RCC 7860 (cell line): Measurements from ENCODE around the gene CXCL1.
"Not testable (repeated sequence)": the region's sequence is repeated elsewhere in the genome, so short reads cannot be mapped to it uniquely, and the experiment has no call there.

ENCODE experiments used
- DNase-seq: peaks from one replicate; pipeline ENCODE4 v3.0.0-alpha.2; 2015; ENCODE audit warnings: low spot score
- FAIRE-seq: peaks from 2 replicates; lab custom pipeline; 2012; peaks lifted over from hg19 to GRCh38; lab: Jason Lieb, UNC

CXCL1 gene

DNA sequence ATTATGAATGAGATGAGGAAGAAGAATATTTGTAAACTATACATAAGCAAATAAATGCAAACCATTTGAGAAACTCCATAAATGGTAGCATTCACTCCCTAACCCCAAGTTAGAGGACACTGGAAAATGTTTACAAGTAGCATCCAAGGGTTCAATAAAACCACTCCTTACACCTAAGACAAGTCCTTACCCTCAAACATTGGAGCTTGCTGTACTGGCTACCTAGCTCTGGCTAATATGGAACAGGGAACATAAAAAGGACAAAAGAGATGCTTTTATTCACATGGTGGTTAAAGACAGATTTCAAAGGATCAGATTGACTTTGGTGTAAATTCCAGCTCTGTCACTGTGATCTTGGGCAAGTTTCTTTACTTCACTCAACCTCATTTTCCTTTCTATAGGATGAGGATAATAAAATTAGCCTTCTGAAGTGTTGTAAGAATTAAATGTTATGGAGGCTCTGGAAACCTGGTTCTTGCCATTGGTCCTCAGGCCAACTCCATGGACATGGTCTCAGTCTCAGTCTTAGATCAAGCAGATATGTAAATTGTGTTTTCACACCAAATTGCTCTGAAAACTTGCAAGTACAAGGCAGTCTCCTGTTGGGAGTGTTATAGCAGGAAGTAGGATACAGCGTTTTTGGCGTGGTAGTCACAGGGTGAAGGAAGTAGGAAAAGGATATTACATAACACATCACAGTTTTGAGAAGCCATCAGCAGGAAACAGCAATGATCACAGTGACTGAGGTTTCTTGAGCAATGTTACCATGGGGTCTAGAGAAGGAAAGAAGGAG, 3.3 kb downstream of the CXCL1 start:
- FAIRE-seq (no peak), DNase-seq (no peak)

DNA sequence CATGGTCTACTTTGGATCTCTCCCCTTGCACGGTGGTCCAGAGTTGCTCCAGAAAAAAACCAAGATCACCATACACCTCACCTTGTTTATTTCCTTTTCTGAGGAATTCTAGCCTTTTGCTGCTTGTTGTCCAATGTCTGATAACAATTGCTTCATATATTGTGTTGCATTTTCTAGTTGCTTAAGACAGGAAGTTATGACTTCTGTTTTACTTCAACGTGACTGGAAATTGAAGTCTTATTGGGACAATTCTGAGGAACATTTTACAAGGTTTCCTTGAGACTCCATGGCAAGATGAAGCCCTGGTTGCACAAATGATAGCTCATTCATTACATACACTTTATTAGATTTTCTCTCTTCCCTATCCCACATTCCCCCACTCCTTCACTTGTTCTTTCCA, 5.2 kb downstream of the CXCL1 start:
- FAIRE-seq (no peak), DNase-seq (no peak)

DNA sequence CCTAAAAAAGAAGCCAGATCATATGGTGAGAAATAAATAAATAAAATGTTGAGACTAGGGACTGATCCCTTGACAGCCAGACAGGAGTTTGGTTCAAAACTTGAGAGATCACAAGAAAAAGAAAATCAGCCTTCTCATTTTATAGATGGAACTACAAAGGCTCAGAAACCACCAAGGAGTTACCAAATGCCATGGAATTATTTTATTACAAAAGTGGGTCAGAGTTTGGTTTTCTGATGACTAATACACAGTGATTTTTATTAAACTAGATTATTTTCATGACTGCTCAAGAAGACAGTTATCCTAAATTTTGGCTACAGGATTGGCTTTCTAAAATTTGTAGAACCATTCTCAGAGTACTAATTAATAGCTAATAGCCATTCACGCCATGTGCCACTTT, 6.2 kb downstream of the CXCL1 start:
- FAIRE-seq, result no peak
- no peak for DNase-seq

DNA sequence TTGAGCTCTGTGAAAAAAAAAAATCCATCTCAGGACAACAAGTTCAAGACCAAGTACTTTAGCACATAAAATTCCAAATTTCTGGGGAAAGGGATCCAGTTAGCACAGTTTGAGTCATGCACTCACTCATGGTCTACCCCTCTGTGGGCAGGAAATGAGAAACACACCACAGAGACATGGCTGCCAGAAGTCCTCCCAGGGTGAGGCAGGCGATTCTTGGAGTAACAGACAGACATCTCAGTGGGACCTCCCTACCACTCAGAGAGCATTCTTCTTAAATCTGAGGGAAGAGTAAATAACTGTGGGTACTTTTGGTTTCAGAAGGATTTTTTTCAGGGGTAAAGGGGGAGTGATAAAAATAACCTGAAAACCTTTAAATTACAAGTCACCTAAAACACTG, 14.1 kb downstream of the CXCL1 start:
- DNase-seq (peak; percentile 41), FAIRE-seq (peak; percentile 64)

DNA sequence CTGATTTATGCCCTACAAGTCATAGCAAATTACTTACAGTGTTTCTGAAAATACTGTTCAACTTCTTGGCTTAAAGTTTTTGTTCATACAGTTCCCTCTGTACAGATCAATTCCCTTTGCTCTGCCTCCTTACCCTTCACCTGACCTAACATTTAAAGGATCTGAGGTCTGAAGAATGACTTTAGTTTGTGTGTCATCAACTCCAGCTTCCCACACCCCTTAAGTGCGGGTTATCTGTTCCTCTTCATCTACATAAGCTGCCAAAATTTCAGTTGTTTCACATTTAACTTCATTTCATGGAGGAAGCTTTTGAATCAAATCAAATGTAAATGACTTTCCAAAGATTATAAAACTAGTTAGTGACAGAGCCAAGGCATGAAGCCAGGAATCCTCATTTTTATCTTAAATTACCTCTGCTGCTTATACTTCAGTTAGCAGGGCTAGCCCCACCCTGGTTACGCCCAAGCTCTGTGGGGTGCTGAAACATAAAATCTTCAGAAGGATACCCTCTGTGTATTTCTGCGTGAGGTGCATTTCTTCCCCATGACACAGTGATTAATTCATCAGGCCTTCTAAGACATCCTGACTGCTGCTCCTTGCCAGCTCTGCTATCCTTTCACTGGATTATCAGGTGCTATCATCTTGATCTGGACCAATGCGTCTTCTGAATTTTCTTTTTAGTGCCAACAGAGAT, 16.5 kb downstream of the CXCL1 start:
- peak; percentile 36 for DNase-seq
- no peak for FAIRE-seq

DNA sequence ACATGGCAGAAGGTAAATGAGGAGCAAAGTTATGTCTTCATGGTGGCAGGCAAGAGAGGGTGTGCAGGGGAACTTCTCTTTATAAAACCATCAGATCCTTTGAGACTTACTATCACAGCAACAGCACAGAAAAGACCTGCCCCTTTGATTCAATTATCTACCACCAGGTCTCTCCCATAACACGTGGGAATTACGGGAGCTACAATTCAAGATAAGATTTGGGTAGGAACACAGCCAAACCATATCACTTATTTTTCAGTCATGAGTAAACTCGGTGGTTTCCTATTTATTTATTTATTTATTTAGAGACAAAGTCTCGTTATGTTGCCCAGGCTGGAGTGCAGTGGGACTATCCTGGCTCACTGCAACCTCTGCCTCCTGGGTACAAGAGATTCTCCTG, 22.1 kb downstream of the CXCL1 start:
- no peak for FAIRE-seq

DNA sequence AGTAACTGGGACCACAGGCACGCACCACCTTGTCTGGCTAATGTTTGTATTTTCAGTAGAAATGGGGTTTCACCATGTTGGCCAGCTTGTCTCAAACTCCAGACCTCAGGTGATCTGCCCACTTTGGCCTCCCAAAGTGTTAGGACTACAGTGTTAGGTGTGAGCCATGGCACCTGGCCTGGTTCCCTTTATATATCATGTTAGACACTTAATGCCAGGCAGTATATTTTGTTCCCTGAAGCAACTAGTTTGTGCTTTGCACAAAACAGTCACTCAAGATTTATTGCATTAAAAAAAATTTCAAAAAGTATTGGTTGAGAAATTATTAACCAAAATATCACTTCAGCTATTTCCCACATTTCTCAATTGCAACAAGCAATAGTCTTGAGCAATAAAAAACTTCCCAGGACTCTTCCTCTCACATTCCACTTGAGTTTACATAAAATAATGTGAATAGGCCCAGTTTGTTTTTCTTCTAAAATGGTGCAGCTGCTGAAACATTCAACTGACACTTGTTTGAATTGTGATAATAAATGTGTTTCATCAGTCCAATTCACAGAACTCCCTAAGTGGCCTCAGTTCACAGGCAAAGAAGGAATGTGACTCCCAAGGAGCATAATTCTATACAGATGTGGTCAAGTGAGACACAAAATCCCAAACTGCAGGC, 22.7 kb downstream of the CXCL1 start:
- FAIRE-seq (no peak), DNase-seq (no peak)

More for the DNA sequence above, 22.1 kb downstream of the CXCL1 start:
- DNase-seq, result no peak

DNA sequence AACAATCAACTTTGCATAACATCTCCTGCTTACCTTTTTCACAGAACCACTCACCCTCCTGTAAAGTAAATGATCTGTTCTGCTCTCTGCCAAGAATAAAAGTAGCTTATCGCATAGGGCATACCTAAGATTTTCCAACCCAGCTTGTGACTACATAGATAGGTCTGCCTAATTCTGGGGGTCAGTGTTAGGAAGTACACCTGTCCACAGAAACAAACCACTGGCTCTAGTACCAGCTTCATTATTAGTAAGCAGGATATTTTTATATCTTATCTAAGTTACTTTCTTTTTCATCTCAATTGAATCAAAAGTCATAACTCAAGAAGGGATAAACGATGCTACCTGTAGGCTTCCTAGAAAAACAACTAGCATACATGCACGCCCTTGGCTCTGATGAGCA, 23.8 kb downstream of the CXCL1 start:
- no peak for DNase-seq
- no peak for FAIRE-seq

DNA sequence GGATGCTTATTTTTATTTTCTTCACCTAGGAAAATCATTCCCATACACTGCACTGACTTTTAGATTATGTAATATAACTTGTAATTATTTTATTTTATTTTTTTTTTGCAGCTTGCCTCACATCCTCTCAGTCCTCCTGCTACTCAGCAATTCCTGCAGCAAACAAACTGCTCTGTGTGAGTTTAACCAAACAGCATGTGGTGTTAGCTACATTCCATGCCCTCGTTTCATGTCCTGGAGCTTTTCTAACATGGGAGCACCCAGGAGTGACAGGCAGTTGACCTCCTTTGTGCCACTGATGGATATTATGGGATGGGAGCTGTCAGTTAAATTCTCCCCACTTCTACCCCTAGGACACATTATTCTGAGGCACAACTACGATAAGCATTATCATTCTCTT, 24.8 kb downstream of the CXCL1 start:
- FAIRE-seq (no peak), DNase-seq (no peak)

DNA sequence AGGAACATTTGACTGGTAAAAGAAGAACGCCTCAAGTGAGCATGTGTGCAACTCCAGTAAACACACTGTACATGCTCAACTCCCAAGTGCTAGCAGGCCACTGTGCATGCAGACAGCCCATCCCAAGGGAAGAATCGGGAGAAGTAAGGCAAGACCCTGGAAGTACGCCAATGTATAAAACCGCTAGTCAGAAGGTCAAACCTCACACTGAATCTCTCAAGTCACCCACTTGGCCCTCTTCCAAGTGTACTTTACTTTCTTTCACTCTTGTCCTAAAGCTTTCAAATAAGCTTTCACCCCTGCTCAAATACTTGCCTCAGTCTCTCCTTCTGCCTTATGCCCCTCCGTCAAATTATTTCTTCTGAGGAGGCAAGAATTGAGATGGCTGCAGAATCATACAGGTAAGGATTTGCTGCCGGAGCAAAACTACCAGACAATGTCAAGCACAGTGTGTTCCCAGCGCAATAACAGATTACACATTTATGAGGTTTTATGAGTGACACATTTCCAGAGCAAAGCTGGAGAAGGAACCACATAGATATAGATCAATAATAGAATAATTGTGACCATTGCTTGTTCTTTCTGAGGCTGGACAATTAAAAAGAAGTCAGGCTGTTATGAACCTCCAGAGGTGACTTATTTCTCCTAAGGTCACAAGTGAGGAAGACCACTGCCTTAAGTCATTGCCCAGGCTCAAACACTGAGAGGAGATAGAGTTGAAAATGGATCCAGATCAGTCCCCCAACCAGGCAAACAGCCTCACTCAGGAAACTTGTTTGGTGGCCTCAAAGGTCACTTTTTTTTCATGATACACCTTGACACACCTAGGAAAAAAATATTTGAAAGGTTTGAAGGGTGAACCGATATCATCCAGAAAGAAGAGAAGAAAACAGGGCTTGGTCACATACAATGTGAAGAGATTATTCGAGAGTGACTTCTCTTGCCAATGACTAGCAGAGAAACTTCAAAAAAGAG, 26.3 kb downstream of the CXCL1 start:
- DNase-seq (peak; percentile 66), FAIRE-seq (peak; percentile 89)

DNA sequence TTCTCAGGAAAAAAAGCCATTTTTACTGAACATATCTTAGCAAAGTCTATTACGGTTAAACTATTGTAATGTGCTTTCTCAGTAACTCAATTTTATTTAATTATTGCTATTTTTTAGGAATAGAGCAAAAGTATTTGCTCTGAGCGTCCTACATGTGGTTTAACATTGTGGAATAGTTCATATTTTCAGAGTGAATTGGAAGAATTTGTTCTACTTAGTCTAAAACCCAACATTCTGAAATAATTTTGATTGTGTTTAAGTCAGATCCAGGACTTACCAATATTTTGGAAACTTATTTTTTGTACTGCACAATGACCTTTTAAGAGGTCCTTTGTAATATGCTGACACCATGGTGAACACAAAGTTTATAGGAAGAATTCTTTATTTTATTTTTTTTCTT, 27.2 kb downstream of the CXCL1 start:
- DNase-seq (no peak), FAIRE-seq (no peak)

DNA sequence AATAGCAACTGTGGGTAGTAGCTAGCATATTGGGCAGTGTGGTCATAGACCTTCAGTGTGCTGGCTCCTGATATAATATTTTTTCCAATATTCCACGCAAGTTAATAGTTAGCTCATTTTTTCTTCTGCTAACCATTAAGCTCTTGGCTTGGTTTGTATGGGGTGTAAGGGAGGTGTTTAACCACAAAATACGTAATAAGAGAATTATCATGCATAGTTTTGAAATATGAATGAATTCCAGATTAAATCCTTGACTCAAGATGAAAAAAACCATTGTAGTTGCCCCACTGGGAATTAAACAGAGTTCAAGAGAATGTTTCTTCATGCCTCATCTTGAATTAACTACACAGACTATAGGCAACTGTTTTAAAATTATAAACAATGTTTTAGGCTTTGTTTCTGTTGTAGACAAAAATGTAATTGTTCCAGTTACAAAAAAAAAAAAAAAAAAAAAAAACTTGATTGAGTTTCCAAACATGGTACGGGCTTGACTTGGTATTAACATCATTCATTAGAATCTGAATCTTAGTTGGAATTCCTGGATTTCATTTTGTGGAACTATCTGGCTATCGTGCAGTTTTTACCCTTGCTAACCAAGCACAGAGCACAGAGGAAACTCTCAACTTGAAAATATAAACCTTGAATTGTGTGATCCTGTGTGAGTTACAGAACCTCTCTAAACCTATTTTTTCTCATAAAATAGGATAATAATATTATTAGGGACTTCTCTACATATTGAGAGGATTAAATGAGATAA, 28.4 kb downstream of the CXCL1 start:
- no peak for DNase-seq
- peak; percentile 79 for FAIRE-seq

DNA sequence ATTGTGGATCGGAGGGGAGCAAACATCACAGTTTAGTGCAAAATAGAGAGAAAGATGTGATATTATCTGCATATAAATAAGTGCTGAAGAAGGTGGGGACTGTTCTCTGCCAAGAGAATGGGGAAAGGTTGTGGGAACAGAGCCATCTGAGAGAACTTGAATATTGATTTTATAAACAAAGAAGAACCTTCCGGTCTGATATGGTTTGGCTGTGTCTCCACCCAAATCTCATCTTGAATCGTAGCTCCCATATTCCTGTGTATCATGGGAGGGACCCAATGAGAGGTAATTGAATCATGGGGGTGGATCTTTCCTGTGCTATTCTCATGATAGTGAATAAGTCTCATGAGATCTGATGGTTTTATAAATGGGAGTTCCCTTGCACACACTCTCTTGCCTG, 30.1 kb downstream of the CXCL1 start:
- FAIRE-seq, DNase-seq: not testable (repeated sequence)

DNA sequence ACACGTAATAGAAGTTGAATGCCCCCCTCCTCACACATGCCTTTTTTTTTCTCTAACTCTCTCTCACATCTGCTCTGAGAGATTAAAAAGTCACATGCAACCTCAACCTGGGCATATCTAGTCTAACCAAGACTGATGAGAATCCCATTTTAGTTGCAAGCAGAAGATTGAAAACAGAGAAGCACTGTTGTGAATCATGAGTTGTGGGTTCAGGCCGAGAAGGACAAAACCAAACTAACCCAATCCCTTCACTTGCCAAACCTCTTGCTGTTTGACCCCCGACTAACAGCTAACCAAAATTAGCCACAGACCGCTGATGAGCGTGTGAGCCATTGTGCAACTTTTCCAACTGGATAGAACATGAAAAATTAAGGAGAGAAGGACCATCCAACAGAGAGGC, 31.8 kb downstream of the CXCL1 start:
- DNase-seq, result no peak
- FAIRE-seq, result peak; percentile 67

DNA sequence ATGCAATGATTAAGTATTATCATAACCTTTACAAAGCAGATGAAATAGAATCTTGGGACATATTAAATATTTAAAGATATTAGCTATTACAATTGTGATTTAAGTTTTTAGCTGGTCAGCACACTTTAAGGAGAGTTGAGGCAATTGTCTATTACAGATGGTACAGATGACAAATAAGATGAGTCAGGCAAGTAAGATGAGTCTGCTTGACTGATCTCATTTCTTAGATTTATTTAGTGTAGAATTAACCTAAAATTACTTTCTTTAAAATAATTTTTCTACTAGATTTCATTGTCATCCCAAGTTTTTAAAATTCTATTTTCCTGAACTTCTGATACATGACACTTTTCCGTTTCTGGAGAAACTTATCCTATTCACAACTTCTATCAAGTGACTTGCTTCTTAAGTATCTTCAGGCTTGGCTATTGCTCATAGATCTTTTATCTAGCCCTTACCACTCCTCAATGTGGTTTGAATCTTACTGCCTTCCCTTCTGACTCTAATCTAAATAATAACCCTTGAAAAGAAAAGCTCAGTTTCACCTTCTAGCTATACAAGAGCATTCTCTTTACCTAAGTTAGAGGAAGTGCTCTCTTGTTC, 32.9 kb downstream of the CXCL1 start:
- FAIRE-seq (peak; percentile 86), DNase-seq (peak; percentile 54)

DNA sequence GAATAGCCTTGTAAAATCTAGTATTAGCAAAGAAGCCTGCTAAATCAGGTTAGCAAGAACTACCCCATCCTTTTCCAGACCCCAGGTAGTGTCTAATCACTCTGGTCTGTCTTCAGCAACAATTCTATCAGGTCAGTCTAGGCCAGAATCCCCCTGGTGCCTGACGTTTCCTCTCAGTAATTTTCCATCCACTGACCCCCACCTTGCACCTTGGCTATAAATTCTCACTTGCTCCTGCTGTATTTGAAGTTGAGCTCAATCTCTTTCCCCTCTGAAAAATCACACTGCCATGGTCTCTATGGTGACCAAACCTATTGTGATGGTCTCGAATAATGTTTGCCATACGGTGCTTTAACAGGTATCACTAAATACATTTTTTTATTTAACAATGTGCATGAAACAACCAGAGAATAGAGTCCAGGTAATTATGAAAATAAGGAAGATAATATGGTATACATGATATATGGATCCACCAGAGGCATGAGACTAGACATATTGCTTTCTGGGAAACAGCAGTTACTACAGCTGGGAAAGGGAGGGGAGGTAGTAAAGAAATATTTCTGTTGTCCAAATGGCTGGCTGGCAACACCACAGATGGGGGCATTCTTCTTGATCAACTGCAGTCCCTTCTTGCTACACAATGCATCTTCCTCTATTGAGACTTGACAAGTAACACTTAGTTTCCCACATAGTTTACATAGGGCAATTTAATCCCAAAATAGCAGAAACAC, 33.8 kb downstream of the CXCL1 start:
- DNase-seq (no peak), FAIRE-seq (no peak)

DNA sequence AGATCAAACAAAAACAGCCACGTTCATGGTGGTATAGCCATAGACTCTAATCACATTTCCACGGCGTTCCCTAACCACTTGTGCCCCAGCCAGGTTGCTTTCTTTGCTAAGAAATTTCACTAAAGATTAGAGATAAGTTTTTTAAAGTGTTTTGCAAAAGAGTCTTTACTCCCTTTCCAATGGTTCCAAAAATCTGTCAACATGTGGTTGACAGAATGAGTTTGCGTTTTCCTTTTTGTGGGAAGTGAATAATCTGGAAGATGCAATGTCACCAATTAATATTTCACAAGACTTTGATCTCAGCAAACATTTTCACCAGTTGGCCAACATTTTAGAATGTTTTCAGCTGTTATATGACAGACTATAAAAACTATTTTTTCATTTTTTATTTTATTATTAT, 35.3 kb downstream of the CXCL1 start:
- FAIRE-seq (no peak), DNase-seq (no peak)

DNA sequence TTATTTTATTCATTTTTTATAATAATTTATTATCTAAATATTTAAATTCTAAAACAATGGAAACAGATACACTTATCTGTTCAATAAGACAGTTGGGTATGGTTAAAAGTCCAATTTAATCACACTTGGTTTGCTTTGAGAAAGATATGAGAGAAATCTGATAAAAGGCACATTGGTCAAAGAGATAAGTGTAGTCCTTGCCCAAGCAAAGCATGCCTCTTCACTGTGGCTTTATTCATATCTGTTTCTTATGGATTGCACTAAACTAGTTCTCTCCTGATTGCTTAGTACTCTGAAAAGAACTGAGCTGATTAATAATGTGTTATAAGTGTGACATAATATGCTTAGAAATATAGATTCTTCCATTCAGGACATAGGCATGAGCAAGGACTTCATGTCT, 39.8 kb downstream of the CXCL1 start:
- DNase-seq, result no peak
- FAIRE-seq, result no peak

DNA sequence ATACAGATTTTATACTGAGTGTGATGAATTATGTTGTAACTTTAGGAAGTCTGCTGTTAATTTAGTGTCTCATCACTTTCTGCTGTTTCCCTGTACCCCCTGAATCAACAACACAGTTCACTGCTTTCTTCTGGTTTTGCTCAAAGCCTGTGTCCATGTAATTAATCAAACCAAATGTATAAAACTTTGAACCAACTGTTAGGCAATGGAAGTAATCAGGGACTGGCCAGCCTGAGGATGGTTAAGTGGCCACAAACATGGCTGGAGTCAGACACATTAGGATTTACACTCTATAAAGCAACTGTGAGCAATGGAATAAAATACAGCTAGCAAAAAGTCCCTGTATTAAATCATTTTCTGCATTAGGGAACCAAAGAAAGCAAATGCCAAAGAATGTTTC, 42.6 kb downstream of the CXCL1 start:
- no peak for FAIRE-seq
- DNase-seq, result no peak
